IPS-NIHi7 (cell line): ENCODE results near the gene FGFR3.
A peak's percentile ranks its signal among the peaks of the same experiment; 100 is the strongest.

Experiments used
- DNase-seq: peaks from one replicate; pipeline ENCODE4 v3.0.0; 2012; ENCODE audit warnings: mixed read lengths; ENCODE audit errors: extremely low spot score

Gene FGFR3

DNA sequence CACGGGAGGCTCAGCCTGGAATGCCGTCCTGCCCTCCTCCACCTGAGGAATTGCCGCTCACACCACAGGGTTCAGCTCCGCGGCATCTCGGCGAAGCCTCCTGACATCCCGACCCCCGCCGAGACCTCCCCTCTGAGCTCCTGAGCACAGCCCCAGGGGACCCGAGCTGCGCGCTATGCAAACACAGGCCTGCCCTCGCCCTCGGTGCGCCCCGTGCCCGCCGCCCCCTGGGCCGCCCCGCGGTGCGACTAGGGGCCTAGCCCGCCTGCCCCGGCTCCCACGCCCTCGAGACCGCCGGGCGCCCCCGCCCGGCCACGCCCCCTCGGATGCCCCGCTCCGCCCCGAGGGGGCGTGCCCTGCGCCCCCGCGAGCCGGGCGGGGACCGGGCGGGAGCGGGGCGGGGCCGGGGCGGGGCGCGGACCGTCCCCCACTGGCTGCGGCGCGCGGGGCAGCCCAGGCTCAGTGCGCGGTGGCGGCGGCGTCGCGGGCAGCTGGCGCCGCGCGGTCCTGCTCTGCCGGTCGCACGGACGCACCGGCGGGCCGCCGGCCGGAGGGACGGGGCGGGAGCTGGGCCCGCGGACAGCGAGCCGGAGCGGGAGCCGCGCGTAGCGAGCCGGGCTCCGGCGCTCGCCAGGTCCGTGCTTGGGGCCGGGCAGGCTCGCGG, at the start of gene FGFR3:
Gene FGFR3 (plus strand): TSS at position 462 of the 664 bp plus-strand sequence. CDS start 642 bp downstream, outside the sequence.
- peak; percentile 96 for DNase-seq

DNA sequence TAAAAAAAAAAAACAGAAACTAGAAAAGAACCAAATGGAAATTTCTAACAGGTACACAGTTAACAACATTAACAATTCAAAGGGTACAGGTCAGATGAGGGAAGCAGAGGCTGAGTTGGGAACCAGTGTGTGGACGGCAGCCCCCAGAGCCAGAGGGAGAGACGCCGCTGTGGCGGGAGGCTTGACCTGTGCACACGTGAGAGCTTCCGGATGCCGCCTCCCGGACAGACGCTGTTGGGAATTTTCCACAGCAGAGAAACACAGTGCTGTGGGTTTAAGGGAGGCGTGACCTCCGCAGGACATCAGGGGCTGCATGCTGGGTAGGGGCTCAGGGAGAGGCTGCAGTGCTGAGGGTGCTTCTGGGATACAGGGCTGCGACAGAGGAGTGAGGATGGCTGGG, 49.5 kb upstream of the FGFR3 start:
- DNase-seq: no peak

DNA sequence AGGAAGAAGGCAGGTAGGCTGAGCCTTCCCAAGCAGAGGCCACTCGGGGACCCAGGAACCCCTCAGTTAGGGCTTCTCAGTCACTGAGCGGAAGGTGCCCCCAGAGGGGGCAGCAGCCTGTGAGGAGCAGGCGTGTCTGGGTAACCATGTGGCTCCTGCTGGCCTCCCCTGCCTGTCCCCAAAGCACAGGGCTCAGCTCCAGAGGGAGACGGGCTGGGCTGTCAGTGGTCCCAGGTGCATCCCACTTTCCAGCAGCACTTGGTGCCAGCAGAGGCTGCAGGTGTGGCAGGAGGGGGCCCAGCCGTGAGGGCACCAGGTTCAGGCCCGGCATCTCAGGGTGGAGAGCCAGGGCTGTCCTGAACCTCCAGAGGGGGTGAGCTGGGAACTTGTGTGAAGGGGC, 49.1 kb upstream of the FGFR3 start:
- no peak for DNase-seq

DNA sequence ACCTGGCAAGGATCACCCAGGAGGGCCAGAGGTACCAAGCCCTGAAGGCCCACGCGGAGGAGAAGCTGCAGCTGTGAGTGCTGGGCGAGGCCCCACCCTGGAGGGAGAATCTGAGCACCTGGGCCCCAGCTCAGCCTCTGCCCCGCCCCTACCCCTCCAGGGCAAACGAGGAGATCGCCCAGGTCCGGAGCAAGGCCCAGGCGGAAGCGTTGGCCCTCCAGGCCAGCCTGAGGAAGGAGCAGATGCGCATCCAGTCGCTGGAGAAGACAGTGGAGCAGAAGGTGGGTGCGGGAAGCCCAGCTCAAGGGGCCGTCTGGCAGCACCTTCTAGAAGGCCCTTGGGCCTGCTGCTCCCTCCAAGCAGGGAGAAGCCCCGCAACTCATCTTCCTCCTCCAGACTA, 48.5 kb upstream of the FGFR3 start:
- no peak for DNase-seq

DNA sequence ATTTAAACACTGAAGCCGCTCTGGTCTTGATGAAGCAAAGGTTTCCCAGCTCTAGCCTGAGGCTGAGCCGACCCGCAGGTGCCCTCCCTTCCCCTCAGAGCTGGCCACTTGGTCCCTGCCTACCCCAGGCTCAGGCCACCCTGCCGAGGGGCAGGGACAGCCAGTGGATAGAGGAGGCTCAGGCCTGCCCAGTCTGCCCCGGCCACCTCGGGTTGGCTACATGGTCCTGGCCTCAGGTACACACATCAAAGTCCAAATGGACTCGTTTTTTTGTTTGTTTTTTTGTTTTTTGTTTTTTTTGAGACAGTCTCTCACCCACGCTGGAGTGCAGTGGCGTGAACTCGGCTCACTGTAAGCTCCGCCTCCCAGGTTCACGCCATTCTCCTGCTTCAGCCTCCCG, 47.9 kb upstream of the FGFR3 start:
- no peak for DNase-seq

DNA sequence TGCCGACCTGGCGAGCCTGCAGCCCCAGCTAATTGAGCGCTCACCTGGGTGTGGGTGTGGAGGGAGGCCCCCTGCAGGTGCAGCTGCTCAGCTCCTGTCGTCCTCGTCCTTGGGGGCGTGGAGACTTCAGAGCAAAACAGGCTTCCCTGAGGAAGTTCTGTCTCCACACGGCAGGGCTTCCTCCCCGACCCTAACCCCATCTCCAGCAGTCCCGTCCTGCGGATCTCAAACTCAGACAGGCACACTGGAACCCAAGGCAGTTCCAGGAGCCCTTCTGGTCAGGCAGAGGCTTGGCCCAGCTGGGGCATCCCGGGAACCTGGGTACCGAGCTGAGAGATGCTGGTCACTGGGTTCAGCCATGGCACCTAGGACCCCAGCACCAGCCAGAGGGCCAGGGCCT, 47.4 kb upstream of the FGFR3 start:
- no peak for DNase-seq

DNA sequence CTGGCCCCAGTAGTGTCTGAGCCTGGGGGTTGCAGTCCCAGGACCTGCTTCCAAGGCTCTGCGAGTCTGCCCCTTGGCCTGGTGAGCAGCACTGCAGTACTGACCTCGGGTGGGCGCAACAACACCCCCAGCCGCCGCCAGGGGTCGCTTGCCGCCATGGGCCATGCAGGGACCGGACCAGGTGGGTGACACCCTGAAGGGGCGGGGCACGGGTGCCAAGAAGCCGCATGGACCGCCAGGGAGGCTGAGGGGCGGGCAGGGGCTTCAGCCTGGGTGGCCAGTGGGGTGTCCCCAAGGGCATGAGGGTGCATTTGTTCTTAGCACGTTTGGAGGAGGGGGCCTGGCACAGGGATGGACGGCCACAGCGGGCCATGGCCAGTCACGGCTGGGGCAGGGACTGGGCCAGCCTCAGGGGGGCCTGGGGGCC, 46.8 kb upstream of the FGFR3 start:
- peak; percentile 96 for DNase-seq

DNA sequence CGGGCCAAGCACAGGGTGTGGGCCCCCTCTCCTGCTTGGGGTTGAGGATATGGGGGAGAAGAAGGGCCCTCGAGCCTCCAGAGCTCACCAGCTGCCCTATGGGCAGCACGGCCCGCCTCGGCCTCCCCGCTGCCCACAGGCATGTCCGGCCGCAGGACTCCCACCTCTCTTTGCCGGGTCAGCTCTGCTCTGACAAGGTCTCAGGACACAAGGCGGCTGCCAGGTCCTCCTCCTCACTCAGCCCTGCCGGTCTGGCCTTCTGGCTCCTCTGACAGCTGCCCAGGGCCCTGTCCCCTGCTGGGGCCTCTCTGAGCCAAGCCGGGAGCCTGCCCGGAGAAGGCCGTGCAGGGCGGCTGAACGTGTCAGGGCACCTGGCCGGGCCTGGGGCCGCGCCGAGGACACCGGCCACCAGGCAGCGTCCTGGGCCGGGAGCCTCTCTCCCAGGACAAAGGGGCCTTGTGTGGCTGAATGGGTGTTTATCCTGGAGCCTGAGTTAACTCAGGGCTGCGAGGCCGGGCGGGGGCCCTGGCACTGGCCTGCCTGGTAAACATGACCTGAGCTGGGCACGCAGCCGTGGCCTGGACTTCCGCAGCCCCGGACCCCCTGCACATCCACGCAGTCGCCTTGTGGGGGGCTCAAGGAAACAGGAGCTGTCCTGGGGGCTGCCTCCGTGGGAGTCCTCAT, 46.0 kb upstream of the FGFR3 start:
- no peak for DNase-seq

DNA sequence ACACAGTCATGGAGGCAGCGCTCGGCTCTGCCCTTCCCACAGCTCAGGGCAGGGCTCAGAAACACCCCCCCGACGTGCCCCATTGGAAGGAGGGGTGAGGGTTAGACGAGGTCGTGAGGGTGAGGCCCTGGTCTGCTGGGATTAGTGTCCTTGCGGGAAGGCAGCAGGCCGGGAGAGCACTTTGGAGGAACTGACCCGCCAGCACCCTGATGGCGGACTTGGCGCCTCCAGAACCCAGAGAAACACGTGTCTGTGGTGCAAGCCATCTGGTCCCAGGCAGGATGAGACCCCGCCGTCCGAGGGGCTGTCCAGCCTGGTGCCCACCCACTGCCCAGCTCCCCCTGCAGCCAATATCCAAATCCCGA, 45.5 kb upstream of the FGFR3 start:
- no peak for DNase-seq

DNA sequence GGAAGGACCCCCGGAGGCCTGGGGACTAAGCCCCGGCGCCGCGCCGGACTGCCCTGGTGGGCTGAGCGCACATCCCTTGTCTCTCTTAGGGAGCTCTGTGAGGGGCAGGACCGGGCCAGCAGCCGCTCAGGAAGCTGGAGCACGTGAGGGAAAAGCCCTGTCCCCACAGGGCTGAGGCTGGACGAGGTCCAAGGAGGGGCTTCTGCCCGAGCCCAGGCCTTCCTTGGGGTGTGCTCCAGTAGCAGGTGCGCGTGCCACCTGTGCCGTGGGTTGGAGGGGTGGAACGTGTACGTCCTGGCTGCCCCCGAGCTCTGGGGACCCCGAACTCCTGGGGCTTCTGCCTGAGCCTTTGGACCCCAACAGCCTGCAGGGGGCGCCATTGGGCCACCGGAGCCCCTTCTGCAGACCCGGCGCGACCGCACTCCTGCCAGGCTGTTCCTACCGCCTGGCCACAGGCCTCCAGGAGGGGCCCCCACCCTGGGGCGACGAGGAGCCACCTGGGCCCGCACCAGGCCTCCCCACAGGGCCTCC, 44.6 kb upstream of the FGFR3 start:
- peak; percentile 92 for DNase-seq

DNA sequence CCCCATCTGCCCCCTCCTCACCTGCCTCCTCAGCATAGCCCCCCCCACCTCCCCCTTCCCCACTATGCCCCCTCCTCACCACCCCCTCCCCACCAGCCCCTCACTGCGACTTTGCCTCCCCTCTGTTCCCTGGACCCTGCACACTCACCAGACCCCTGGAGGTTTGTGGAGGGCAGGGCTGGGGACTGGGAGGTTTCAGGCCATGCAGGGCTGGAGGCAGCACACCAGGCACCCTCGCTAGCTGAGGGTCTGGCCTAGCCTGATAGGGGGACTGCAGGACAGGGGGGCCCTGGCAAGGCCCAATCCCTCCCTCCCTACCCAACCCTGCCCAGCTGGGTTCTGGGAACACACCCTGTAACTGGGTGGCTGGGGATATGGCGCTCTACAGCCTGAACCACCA, 43.7 kb upstream of the FGFR3 start:
- no peak for DNase-seq

DNA sequence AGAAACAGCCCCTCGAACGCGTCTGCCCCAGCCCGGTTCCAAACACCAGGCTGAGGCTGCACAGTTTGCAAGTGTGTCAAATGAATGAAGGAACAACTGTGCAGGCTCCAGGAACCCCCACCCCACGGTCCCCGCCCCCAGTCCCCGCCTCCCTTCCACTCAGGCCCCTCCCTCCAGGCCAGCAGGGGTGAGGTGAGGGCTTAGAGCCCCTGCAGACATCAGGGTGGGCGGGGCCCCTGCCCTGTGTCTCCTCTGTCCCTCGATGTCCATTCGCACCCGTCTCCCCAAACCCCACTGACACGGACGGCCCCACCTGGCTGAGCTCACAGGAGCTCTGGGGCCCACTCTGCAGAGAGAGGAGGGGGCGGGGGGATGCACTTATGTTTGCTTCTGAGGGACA, 43.3 kb upstream of the FGFR3 start:
- DNase-seq: no peak

DNA sequence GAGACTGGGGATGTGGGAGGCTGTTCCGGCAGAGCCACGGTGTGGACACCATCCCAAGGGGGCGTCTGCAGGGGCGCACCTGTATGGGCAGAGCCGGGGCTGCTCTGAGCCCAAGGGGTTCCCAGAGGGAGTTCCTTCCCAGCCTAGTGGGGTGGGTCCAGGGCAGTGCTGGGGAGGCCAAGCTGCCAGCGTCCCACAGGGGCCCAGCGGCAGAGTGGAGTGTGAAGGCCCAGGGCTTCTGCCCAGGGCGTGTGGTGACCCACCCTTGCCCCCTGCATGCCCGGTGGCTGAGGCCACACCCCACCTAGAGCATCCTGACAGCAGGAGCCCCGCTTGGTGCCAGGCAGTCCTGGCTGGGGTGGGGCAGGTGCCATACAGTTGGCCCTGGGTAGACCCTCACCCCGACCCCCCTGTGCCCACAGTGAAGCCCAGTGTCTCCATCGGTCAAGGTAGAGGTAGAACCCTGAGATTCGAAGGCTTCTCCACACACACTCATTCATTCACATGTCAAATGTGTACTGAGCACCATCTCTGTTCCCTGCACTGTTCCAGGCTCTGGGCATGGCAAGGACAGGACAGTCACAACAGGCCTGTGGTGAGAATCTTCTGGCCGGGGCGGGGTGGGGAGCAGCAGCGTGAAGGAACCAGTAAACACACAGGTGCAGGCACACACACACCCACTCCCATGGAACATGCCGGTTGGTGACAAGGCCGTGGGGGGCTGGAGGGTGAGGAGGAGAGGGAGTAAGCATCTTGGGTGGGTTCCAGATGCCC, 42.5 kb upstream of the FGFR3 start:
- no peak for DNase-seq

DNA sequence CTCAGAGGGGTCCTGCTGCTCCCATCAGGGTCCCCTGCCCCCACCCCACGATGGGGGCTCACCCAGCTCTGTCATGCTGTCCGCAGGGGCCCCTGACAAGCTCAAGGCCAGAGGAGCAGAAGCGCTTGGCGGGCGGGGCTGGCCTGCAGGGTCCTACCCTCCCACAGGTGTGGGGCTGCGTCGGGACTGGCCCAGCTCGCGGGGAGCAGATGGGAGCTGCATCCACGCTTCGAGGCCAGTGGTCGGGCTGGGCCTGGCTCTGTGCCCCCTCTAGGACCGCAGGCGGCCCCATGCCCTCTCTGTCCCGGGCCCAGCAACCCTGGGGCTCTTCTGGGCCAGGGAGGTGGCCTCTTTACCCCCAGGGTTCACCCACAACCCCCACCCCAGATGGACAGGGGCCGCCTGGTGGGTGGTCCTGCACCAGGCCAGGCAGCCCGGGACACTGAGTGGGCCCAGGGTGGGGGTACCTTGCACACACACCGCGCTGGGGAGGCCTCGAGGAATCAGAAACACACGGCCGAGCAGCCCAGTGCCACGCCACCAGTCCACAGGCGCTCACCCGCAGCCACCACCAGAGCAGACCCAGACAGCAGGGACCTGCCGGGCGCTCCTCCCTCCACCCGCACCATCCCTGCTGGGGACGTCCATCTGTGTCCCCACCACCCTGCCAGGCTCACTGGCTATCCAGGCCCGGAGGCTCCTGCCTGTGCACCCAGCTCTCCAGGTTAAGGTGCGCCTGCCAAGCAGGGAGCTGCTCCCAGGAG, 41.8 kb upstream of the FGFR3 start:
- no peak for DNase-seq

DNA sequence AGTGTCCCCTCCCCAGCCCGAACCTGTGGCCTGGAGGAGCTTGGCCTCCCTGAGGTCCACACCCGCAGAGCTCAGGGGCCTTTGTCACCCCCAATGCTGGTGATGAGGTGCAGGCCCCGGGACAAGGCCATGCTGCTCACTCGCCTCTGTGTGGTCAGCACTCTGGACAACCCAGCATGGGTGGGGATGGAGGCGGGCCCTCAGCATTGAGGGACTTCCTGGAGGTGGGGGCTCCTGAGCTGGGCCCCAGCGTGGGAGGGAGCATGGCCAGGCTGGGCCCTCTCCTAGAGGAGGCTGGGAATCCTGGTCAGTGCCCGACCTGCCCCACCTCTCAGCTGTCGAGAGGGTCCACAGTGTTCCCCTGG, 41.2 kb upstream of the FGFR3 start:
- DNase-seq: no peak

DNA sequence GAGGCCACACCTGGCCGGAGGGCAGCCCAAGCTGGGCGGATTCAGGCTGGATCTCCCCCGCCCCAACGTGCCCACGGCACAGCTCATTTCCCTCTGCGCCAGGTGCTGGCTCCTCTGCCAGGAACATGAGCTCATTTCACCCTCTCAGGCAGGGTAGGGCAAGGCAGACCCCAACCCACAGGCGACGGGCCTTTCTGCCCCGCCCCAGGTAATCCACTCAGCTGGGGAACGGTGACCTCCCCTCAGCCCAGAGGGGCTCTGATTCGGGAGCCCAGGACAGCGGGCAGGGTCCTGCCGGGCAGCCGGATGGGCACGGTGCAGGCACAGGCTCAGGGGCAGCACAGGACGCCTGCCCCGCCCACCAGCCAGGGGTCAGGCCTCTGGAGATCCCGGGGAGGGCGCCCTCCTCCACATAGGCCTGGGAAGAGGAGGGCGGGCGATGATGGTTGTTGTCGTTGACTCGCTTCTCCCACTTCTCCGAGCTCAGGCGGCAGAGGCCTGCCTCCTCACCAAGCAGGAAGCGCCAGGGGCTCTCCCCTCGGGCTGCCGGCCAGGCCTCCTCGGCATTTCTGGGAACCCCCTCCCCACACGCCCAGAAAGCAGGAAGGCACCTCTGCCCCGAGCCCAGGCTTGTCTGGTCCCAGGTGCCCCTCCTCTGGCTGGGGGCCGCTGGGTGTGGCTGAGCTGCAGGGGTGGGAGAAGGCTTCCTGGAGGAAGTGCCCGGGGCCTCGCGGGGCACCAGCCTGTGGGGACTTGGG, 40.6 kb upstream of the FGFR3 start:
- DNase-seq: no peak

DNA sequence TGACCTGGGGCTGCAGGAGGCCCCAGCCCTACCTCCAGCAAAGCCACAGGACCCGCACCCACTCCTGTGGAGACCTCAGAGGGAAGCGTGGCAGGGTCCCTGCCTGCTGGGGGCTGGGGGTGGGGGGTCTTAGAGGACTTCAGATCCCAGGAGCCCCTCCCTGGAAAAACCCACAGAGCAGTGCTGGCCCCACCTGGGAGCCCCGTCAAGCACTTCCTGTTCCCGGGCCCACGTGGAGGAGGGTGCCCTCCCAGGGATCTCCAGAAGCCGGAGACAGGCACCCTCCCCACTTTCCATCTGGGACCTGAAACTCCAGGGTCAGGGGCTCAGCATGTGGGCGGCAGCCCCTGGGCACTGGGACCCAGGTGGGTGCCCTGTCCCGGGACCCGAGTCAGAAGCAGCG, 39.8 kb upstream of the FGFR3 start:
- DNase-seq: no peak

DNA sequence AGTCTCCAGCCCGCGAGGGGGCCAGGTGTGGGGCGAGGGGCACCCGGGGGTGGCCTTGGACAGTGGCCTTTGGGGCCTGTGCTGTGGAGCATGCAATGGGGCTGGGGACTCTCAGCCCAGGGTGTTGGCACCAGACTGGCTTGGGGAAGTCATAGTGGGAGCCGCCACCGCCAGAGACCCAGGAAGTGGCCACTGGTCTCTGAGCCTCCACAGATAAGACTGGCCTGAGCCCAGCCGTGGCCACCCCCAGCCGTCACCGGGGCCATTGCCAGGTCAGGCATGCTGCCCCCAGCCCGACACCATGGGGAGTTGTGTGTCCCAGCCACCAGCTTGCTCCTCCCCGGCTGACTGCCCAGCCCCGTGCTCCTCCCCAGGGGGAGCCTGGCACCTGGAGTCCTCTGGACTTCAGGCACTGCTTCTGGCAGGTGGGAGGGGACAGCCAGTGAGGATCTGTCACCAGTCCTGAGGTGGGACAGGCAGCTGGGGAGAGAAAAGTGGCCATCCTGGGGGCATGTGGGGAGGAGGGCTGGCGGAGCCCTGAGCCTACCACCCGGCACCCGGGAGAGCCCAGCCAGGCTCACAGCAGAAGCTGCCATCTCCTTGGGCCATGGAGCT, 39.3 kb upstream of the FGFR3 start:
- no peak for DNase-seq

DNA sequence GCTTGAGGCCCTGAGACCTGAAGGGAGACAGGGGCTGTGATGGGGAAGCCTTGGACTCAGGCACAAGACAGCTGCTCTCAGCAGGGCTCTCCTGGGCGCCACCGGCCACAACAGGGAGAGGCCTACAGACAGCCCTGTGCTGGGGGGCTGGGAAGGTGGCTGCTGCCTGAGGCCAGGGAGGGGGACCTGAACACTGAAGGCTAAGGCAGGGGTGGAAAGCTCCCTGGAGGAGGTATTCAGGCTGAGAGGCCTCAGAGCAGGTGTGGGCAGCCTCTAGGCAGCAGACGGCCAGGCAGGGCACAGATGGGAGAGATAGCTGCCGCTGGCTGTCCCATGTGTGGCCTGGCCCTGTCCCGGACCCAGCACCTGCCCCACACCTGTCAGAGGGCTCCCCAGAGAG, 38.8 kb upstream of the FGFR3 start:
- no peak for DNase-seq

DNA sequence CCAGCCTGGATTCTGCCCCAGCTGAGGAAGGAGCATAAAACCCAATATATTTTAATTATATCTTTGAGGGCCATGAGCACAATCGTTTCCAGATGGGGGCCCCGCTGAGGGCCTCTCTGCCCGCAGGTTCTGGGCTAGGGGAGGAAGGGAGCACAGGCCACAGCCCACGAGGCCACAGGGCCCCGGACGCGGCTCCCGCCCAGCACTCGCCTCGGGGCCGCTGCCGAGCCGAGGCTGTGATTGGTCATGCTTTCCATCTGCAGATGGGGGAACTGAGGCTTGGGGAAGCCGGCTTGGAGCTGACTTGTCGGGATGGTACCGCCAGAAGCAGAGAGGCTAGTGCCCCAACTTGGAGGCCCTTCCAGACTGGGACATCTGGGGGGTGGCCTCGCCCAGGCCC, 37.8 kb upstream of the FGFR3 start:
- DNase-seq: no peak

DNA sequence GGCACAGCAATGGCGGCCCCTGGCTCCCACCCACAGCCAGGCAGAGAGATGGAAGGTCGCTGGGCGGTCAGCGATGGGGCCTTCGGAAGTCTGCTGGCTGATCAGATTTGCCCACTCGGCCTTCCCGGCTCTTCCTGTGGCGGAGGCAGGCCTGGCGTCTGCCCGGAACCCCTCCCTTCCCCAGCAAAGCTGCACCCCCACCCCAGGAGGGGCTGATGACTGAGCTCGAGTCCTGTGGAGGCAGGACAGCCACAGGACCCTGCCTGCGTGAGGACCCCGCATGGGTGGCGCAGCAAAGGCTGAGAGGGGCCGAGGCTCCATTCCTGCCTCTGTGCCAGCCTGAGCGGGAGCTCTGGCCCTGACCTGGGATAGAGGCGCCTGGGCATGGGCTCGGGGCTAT, 37.0 kb upstream of the FGFR3 start:
- DNase-seq: no peak
